Left ventricle myocardium inferior (tissue), 1 donor: ENCODE measurements around the gene CNIH3. TPM values are rescaled to one million over a fixed set of nuclear protein-coding genes. Genes with fewer than 3 reads are reported as not detected.

ENCODE experiments used
- DNase-seq: peaks from one replicate; pipeline ENCODE4 v3.0.0-alpha.2; 2020
- H3K27ac ChIP-seq: fragments of 200-600 bp; replicated peaks from 2 replicates; pipeline ENCODE4 v1.8.0; 2021
- H3K27me3 ChIP-seq: fragments of 200-600 bp; 2 replicates; pipeline ENCODE4 v1.8.0; 2021; ENCODE audit warnings: low read depth
- H3K36me3 ChIP-seq: fragments of 200-600 bp; 2 replicates; pipeline ENCODE4 v1.8.0; 2021
- H3K4me1 ChIP-seq: fragments of 200-600 bp; 2 replicates; pipeline ENCODE4 v1.8.0; 2021
- H3K4me3 ChIP-seq: fragments of 200-600 bp; 2 replicates; pipeline ENCODE4 v1.8.0; 2021; ENCODE audit warnings: mild to moderate bottlenecking, moderate library complexity
- H3K9me3 ChIP-seq: fragments of 200-600 bp; replicated peaks from 2 replicates; pipeline ENCODE4 v1.8.0; 2021
- CTCF ChIP-seq: fragments of 200-600 bp; IDR thresholded peaks from 2 replicates; pipeline ENCODE4 v1.8.0; 2021; ENCODE audit warnings: antibody characterized with exemption, mild to moderate bottlenecking, borderline replicate concordance
- intact Hi-C: fragments of 100-400 bp; cut with micrococcal nuclease; formaldehyde crosslinking; loops from one replicate; pipeline ENCODE4 v1.11.0; 2022
- total RNA-seq: library from RNA; stranded (reverse); fragmentation: NEBNext Ultra II Directional; extraction: Animal tissue kit (Norgen Biotek cat#: 25700); gene quantifications from one replicate; pipeline ENCODE4 v1.2.1, GENCODE V29; 2021
- donor health status: DM: no; HTN: yes; CAD: no; lungs with severe emphysema.

The CNIH3 gene
- total RNA-seq, 1 donor from 2014 or later = 1.1 TPM

- Histone ChIP-seq H3K4me3 (no peak overlapping the region), H3K9me3 (no peaks in the 10 kb centered on the region), H3K27me3 (peaks cover 5% of the 10 kb centered on the region), H3K36me3 (no peaks in the 10 kb centered on the region), H3K4me1 (peaks cover 10% of the 10 kb centered on the region), H3K27ac (no peak overlapping the region)
- no peak for TF ChIP-seq CTCF
- intact Hi-C loops = no loop called here
- no peak for DNase-seq
These were observed 163.4 kb downstream of the CNIH3 start for GRCh38 chr1:224779536-224779935.

GRCh38 chr1:224780736-224781135 lies 164.6 kb downstream of the CNIH3 start:
- no peak for DNase-seq
- Histone ChIP-seq H3K4me1 (peaks cover 10% of the 10 kb centered on the region), H3K27me3 (peaks cover 5% of the 10 kb centered on the region), H3K27ac (no peak overlapping the region), H3K4me3 (no peak overlapping the region), H3K36me3 (no peaks in the 10 kb centered on the region), H3K9me3 (no peaks in the 10 kb centered on the region)
- intact Hi-C loops = no loop called here
- no peak for TF ChIP-seq CTCF

GRCh38 chr1:224781800-224782199 lies 165.7 kb downstream of the CNIH3 start:
- intact Hi-C loops = no loop called here
- Histone ChIP-seq H3K36me3 (no peaks in the 10 kb centered on the region), H3K9me3 (no peaks in the 10 kb centered on the region), H3K4me1 (peaks cover 10% of the 10 kb centered on the region), H3K4me3 (no peak overlapping the region), H3K27me3 (peaks cover 5% of the 10 kb centered on the region), H3K27ac (no peak overlapping the region)
- TF ChIP-seq CTCF = no peak
- no peak for DNase-seq

- DNase-seq = no peak
- intact Hi-C loops = no loop called here
- Histone ChIP-seq H3K36me3 (no peaks in the 10 kb centered on the region), H3K4me3 (no peak overlapping the region), H3K9me3 (no peaks in the 10 kb centered on the region), H3K27me3 (peaks cover 5% of the 10 kb centered on the region), H3K4me1 (peaks cover 10% of the 10 kb centered on the region), H3K27ac (no peak overlapping the region)
- no peak for TF ChIP-seq CTCF
These were observed 166.3 kb downstream of the CNIH3 start for GRCh38 chr1:224782281-224783000.

- peaks cover 10% of the 10 kb centered on the region for H3K4me1 ChIP-seq
- no peaks in the 10 kb centered on the region for H3K36me3 ChIP-seq
- H3K27me3 ChIP-seq = peaks cover 5% of the 10 kb centered on the region
- DNase-seq = no peak
- H3K27ac ChIP-seq = no peak overlapping the region
- H3K4me3 ChIP-seq = no peak overlapping the region
- no peaks in the 10 kb centered on the region for H3K9me3 ChIP-seq
- TF ChIP-seq CTCF = no peak
- intact Hi-C loops = no loop called here
These were observed 167.0 kb downstream of the CNIH3 start for GRCh38 chr1:224783006-224783651.
